Measurements from ENCODE around the gene CCDC126. TPM values are rescaled to one million over a fixed set of nuclear protein-coding genes. Genes with fewer than 3 reads are reported as not detected.
"Not testable (repeated sequence)": the region's sequence is repeated elsewhere in the genome, so short reads cannot be mapped to it uniquely, and the experiment has no call there.

The CCDC126 gene
- total and polyA plus RNA-seq, 2 experiments from 2014 or later, result 9.5 TPM

GRCh38 chr7:23672033-23672432, 74.9 kb downstream of the CCDC126 start:
- in situ Hi-C loops (cut with MboI), result no loop called here
- no peaks in the 10 kb centered on the region for H3K9me3 ChIP-seq (ENCODE audit: low read depth)
- H3K79me2 ChIP-seq (ENCODE audit: insufficient read depth), result no peaks in the 10 kb centered on the region
- no peak for TF ChIP-seq EZH2phosphoT487 (IDR thresholded peaks at IDR 0.05; ENCODE audit: insufficient read depth, low read depth)
- TF ChIP-seq EZH2 (IDR thresholded peaks at IDR 0.05; ENCODE audit: insufficient read depth, poor library complexity, severe bottlenecking), result no peak
- 52% methylated on average over 3 of the region's 3 CpGs for WGBS, 2 experiments (ENCODE audit: low coverage in 1 of 2, low lambda C conversion rate in 2 of 2, missing lambda C conversion rate in 2 of 2)
- H3K4me1 ChIP-seq (ENCODE audit: insufficient read depth), result no peaks in the 10 kb centered on the region
- H3K27ac ChIP-seq, result no peak overlapping the region
- no peaks in the 10 kb centered on the region; the same call in 1 of the 2 replicates for H3K27me3 ChIP-seq (replicated peaks; ENCODE audit: insufficient read depth)
- no peak overlapping the region for H3K9ac ChIP-seq
- DNase-seq, result no peak
- H3K4me2 ChIP-seq (ENCODE audit: unreplicated experiment), result no peak overlapping the region
- no peaks in the 10 kb centered on the region for H3K9me2 ChIP-seq (ENCODE audit: insufficient read depth)
- H4K20me1 ChIP-seq (ENCODE audit: insufficient read depth), result no peaks in the 10 kb centered on the region
- no peaks in the 10 kb centered on the region for H3K36me3 ChIP-seq (ENCODE audit: low read depth)
- no peak overlapping the region for H2AFZ ChIP-seq
- H3K4me3 ChIP-seq, result no peak overlapping the region
- no peaks in the 10 kb centered on the region for H3F3A ChIP-seq (ENCODE audit: insufficient read depth)

- Histone ChIP-seq H3K4me1 (ENCODE audit: insufficient read depth) (no peaks in the 10 kb centered on the region), H3K9me3 (ENCODE audit: low read depth) (no peaks in the 10 kb centered on the region), H3F3A (ENCODE audit: insufficient read depth) (no peaks in the 10 kb centered on the region), H3K27ac (no peak within 1 kb of the TSS), H3K4me2 (ENCODE audit: unreplicated experiment) (peak within 1 kb of the TSS; percentile 89), H3K36me3 (ENCODE audit: low read depth) (no peaks in the 10 kb centered on the region), H3K4me3 (peak within 1 kb of the TSS; percentile 76), H3K27me3 (replicated peaks; ENCODE audit: insufficient read depth) (no peaks in the 10 kb centered on the region; the same call in 1 of the 2 replicates), H3K9ac (peak within 1 kb of the TSS; percentile 43), H3K79me2 (ENCODE audit: insufficient read depth) (no peaks in the 10 kb centered on the region), H3K9me2 (ENCODE audit: insufficient read depth) (no peaks in the 10 kb centered on the region), H4K20me1 (ENCODE audit: insufficient read depth) (no peaks in the 10 kb centered on the region), H2AFZ (peak within 1 kb of the TSS; percentile 93)
- no peak for TF ChIP-seq EZH2 (IDR thresholded peaks at IDR 0.05; ENCODE audit: insufficient read depth, poor library complexity, severe bottlenecking)
- in situ Hi-C loops (cut with MboI), result no loop called here
- peak; percentile 85 for DNase-seq
- WGBS, 2 experiments (ENCODE audit: low coverage in 1 of 2, low lambda C conversion rate in 2 of 2, missing lambda C conversion rate in 2 of 2), result 1 to 3% methylated on average over 32 to 44 of the region's 53 CpGs
Measured at GRCh38 chr7:23679898-23680413, 82.8 kb downstream of the CCDC126 start, which contains the start of gene FAM221A. Gene FAM221A (plus strand): TSS chr7:23680199. CDS start chr7:23680219, 20 bp downstream.

- Histone ChIP-seq H4K20me1 (ENCODE audit: insufficient read depth) (no peaks in the 10 kb centered on the region), H3K27me3 (replicated peaks; ENCODE audit: insufficient read depth) (no peaks in the 10 kb centered on the region), H3K9me3 (ENCODE audit: low read depth) (no peaks in the 10 kb centered on the region), H3K36me3 (ENCODE audit: low read depth) (no peaks in the 10 kb centered on the region), H3K4me1 (ENCODE audit: insufficient read depth) (no peaks in the 10 kb centered on the region), H3K4me3 (peak overlapping the region; percentile 76), H3K9ac (peak overlapping the region; percentile 43), H3F3A (ENCODE audit: insufficient read depth) (no peaks in the 10 kb centered on the region), H3K9me2 (ENCODE audit: insufficient read depth) (no peaks in the 10 kb centered on the region), H3K27ac (no peak overlapping the region), H3K79me2 (ENCODE audit: insufficient read depth) (no peaks in the 10 kb centered on the region), H2AFZ (peak overlapping the region; percentile 93), H3K4me2 (ENCODE audit: unreplicated experiment) (peak overlapping the region; percentile 89)
- in situ Hi-C loops (cut with MboI), result no loop called here
- peak; percentile 73 for DNase-seq
- TF ChIP-seq EZH2phosphoT487 (IDR thresholded peaks at IDR 0.05; ENCODE audit: insufficient read depth, low read depth) (no peak), EZH2 (IDR thresholded peaks at IDR 0.05; ENCODE audit: insufficient read depth, poor library complexity, severe bottlenecking) (no peak)
- 8 to 10% methylated on average over 40 to 42 of the region's 42 CpGs for WGBS, 2 experiments (ENCODE audit: low coverage in 1 of 2, low lambda C conversion rate in 2 of 2, missing lambda C conversion rate in 2 of 2)
Measured at GRCh38 chr7:23680414-23681405, 83.5 kb downstream of the CCDC126 start.

DNA sequence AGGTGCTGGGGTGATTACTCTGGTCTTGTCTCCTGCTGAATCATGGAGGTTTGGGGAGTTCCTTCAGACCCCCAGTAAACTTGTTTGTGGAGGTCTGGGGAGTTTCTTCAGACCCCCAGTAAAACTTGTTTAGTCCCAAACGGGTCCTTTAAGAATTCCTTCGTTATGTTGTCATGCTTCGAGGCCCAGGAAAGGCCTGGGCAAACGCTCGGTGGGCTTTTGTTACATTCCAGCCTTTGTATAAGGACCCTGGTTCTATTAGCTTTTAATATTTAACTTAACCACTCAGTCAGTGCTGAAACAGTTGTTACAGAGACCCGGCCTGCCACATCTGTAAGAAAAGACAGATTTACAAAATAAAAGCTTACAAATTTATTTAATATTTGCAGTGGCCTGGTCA, 86.9 kb downstream of the CCDC126 start:
- in situ Hi-C loops (cut with MboI); H2AFZ ChIP-seq; H3K4me1 ChIP-seq (ENCODE audit: insufficient read depth); H3K9ac ChIP-seq; H3K9me2 ChIP-seq (ENCODE audit: insufficient read depth); H3K4me3 ChIP-seq; H3K36me3 ChIP-seq (ENCODE audit: low read depth); H3F3A ChIP-seq (ENCODE audit: insufficient read depth); H3K79me2 ChIP-seq (ENCODE audit: insufficient read depth); DNase-seq; H3K27me3 ChIP-seq (replicated peaks; ENCODE audit: insufficient read depth); H3K27ac ChIP-seq; H4K20me1 ChIP-seq (ENCODE audit: insufficient read depth); H3K4me2 ChIP-seq (ENCODE audit: unreplicated experiment); H3K9me3 ChIP-seq (ENCODE audit: low read depth): not testable (repeated sequence)
- WGBS, 2 experiments (ENCODE audit: low coverage in 1 of 2, low lambda C conversion rate in 2 of 2, missing lambda C conversion rate in 2 of 2), result 70 to 78% methylated on average over 6 of the region's 6 CpGs
